H7 (cell line): ENCODE measurements around the gene EML1. TPM values are rescaled to one million over a fixed set of nuclear protein-coding genes. Genes with fewer than 3 reads are reported as not detected.

Experiments used
- DNase-seq: peaks from one replicate; pipeline ENCODE4 v3.0.0; 2012
- H3K27me3 ChIP-seq: 2 replicates; pipeline ENCODE4 v1.6.0; 2011; ENCODE audit warnings: mild to moderate bottlenecking, low read length; ENCODE audit not compliant: control insufficient read depth, insufficient read depth
- H3K36me3 ChIP-seq: replicated peaks from 2 replicates; pipeline ENCODE4 v1.5.1; 2011; ENCODE audit warnings: low read length; ENCODE audit not compliant: control insufficient read depth, insufficient read depth
- H3K4me3 ChIP-seq: 2 replicates; pipeline ENCODE4 v1.5.1; 2011; ENCODE audit warnings: low read depth, mild to moderate bottlenecking, control low read depth, low read length, moderate library complexity; ENCODE audit not compliant: insufficient read depth
- total RNA-seq: library from RNA; depleted of rRNA; stranded (reverse); fragments of >200 nt; shearing (Covaris generic); gene quantifications from 2 replicates; pipeline ENCODE4 v1.2.3, GENCODE V29; 2014

EML1 gene
- total RNA-seq, 1 experiment from 2014 or later, result 19.1 TPM

DNA sequence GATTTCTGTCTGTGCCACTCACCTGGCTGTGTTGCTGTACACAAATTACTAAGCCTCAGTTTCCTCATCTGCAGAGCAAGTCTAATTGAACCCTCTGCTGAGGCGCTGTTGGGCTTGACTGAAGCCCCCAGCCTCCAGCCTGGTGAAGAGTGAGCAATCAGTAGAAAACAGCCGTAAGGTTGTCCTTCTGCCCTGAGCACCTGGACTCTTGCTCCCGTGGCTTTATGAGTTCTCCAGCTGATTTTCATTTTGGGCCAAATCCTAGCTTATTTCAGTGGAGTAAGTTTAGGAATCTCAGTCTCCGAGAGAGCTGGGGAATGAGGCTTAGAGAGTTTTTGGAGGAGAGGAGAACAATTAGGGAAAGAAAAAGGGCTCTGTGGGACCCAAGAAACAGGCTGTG, 138.1 kb downstream of the EML1 start:
- Histone ChIP-seq H3K27me3 (no peaks in the 10 kb centered on the region), H3K4me3 (no peak overlapping the region), H3K36me3 (no peaks in the 10 kb centered on the region)
- DNase-seq, result no peak

DNA sequence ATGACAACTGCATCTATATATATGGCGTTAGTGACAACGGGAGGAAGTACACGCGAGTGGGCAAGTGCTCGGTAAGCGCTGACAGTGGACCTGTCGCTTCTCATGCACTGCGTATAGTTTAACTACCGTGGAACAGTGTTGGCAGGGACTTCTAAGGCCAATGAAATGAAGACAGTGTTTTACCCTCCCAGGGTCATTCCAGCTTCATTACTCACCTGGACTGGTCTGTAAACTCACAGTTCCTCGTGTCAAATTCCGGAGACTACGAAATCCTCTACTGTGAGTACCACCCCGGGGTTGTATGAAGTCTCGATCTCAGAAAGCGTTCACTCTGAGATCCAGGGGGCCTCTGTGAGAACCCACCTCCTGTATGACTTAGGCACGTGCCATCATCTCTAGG, 142.8 kb downstream of the EML1 start:
- H3K4me3 ChIP-seq, result no peak overlapping the region
- no peak for DNase-seq
- H3K36me3 ChIP-seq, result no peaks in the 10 kb centered on the region
- H3K27me3 ChIP-seq, result no peaks in the 10 kb centered on the region

- H3K36me3 ChIP-seq, result no peaks in the 10 kb centered on the region
- no peak overlapping the region for H3K4me3 ChIP-seq
- peak; percentile 76 for DNase-seq
- H3K27me3 ChIP-seq, result no peaks in the 10 kb centered on the region
Measured at GRCh38 chr14:99936738-99937474, 143.7 kb downstream of the EML1 start.

GRCh38 chr14:99937475-99938244, 144.4 kb downstream of the EML1 start:
- H3K27me3 ChIP-seq, result no peaks in the 10 kb centered on the region

GRCh38 chr14:99938376-99938775, 145.2 kb downstream of the EML1 start:
- no peak overlapping the region for H3K4me3 ChIP-seq
- no peaks in the 10 kb centered on the region for H3K27me3 ChIP-seq
- no peaks in the 10 kb centered on the region for H3K36me3 ChIP-seq
- peak; percentile 67 for DNase-seq

More at GRCh38 chr14:99937475-99938244, 144.4 kb downstream of the EML1 start:
- Histone ChIP-seq H3K4me3 (no peak overlapping the region), H3K36me3 (no peaks in the 10 kb centered on the region)
- peak; percentile 36 for DNase-seq

DNA sequence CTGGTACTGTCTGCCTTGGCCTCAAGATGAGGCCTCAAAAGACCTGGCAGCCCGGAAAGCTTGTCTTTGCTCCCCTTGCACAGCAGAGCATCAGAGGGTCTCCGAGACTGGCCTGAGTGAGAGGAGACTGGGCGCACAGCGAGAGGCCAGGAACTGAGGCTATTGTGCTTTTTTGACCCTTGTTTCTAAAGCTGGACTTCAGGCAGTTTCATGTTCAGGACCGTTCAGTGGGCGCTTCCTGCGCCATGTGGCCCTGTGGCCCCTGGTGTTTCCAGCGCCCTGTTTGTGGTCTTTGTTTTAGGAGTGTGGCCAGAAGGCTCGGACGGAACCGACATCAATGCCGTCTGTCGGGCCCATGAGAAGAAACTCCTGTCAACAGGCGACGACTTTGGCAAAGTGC, 145.7 kb downstream of the EML1 start:
- H3K27me3 ChIP-seq, result no peaks in the 10 kb centered on the region
- H3K4me3 ChIP-seq, result no peak overlapping the region
- DNase-seq, result no peak
- no peaks in the 10 kb centered on the region for H3K36me3 ChIP-seq

DNA sequence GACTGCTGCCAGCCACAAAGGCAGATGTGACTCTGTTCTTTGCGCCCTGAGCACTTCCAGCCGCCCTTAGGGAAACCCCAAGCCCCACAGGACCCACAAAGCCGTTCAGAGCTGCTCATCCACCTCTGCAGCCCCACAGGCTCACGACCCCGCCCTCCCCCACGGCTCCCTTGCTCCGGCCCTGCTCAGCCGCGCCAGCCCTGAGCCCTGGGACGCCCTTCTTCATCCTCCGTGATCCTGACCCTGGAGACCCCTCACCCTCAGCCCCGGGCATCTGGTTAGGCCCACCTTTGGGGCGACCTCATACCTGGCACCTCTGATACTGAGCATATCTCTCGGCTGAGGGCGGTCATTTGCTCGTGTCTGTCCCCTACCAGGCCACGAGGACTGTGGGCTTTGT, 146.2 kb downstream of the EML1 start:
- no peak for DNase-seq
- Histone ChIP-seq H3K4me3 (no peak overlapping the region), H3K36me3 (no peaks in the 10 kb centered on the region), H3K27me3 (no peaks in the 10 kb centered on the region)

DNA sequence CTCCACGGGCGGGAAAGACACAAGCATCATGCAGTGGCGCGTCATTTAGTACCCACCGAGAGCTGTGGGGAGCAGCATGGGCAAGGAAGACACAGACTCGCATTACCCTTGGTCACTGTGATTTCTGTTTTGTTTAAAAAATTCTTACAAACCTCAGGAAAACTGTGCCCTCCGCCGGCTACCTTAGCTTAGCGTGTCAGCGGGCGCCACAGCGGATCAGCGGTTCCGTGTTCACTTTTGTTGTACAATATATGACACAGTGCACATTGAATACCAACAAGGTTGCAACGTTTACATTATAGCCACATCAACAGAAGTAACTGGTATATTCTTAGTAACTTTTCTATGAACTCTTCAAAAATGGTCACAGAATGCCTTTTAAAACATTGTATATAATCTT, 146.9 kb downstream of the EML1 start:
- no peak for DNase-seq
- no peak overlapping the region for H3K4me3 ChIP-seq
- no peaks in the 10 kb centered on the region for H3K27me3 ChIP-seq
- no peaks in the 10 kb centered on the region for H3K36me3 ChIP-seq

- Histone ChIP-seq H3K36me3 (no peaks in the 10 kb centered on the region), H3K27me3 (no peaks in the 10 kb centered on the region), H3K4me3 (no peak overlapping the region)
- DNase-seq, result no peak
Measured at GRCh38 chr14:99941211-99941610, 148.0 kb downstream of the EML1 start.

DNA sequence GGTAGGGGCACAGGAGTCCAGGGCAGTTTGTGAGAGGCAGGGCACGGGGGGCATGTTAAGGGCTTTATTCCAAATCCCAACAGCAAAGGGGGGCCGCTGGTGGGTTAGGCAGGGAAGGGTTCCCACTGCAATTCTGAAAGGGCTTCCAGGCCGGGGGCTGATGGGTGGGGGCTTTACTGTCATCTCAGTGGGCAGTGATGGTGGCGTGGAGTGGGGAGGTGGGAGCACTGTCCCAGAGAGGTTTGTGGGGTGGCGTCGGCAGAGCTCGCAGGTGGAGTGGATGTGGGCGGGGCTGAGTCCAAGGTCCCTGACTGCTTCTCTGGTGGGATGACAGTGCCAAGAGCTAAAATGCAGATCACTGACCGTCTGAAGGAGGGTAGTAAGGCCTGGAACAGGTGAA, 150.4 kb downstream of the EML1 start:
- Histone ChIP-seq H3K27me3 (no peaks in the 10 kb centered on the region; the same call in 1 of the 2 replicates), H3K4me3 (no peak overlapping the region), H3K36me3 (no peaks in the 10 kb centered on the region)
- no peak for DNase-seq

DNA sequence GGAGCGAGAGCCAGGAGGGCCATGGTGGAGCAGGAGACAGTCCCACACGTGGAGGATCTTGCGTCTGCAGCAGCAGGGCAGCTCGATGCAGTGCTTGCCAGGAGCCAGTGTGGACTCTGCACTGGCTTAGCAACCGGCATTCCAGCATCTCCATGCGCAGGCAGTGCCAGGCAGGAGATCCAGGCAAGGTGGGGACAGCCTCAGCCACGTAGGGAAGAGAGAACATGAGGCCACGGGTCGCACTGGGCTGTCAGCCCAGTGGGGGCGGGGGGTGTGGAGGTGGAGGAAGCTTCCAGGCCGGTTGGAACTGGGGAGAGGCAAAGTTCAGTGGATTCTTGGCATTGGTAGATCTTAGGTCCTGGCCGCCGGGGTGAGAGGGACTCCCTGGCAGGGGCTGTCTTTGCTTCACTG, 151.0 kb downstream of the EML1 start:
- H3K4me3 ChIP-seq, result no peak overlapping the region
- no peaks in the 10 kb centered on the region; the same call in 1 of the 2 replicates for H3K27me3 ChIP-seq
- DNase-seq, result peak; percentile 41
- no peaks in the 10 kb centered on the region for H3K36me3 ChIP-seq

- Histone ChIP-seq H3K36me3 (no peaks in the 10 kb centered on the region), H3K4me3 (peak overlapping the region; percentile 43; the same call in 1 of the 2 replicates), H3K27me3 (no peaks in the 10 kb centered on the region; the same call in 1 of the 2 replicates)
- DNase-seq, result peak; percentile 62
Measured at GRCh38 chr14:99945732-99946651, 152.8 kb downstream of the EML1 start.

- Histone ChIP-seq H3K36me3 (no peaks in the 10 kb centered on the region), H3K27me3 (no peaks in the 10 kb centered on the region; the same call in 1 of the 2 replicates), H3K4me3 (peak overlapping the region; percentile 43; the same call in 1 of the 2 replicates)
- DNase-seq, result peak; percentile 94
Measured at GRCh38 chr14:99946652-99947489, 153.7 kb downstream of the EML1 start.
